ENCODE data around the gene GATB.

The GATB gene

GRCh38 chr4:151717314-151717713, 43.5 kb downstream of the GATB start:
- no peak for DNase-seq (ENCODE audit: low read depth)
- TF ChIP-seq CTCF (conservative IDR thresholded peaks at IDR 0.05; ENCODE audit: low read depth, low read length): no peak

DNA sequence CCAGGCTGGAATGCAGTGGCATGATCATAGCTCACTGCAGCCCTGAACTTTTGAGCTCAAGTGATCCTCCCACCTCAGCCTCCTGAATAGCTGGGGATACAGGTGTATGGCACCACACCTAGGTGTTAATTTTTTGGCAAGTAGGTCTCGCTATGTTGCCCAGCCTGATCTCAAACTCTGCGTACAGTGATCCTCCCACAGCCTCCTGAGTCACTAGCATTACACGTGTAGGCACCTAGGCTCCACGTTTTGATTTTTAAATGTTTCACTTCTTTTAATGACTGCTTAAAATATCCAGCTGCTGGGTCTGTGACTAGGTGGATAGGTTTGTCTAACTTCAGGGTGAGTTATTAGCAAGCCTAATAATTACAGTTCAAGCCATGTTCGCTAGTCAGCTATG, 44.5 kb downstream of the GATB start:
- no peak overlapping the region for H3K4me3 ChIP-seq (ENCODE audit: low read depth, low read length)
- TF ChIP-seq CTCF (conservative IDR thresholded peaks at IDR 0.05; ENCODE audit: low read depth, low read length): no peak
- DNase-seq (ENCODE audit: low read depth): no peak

More at GRCh38 chr4:151717314-151717713, 43.5 kb downstream of the GATB start:
- no peak overlapping the region for H3K4me3 ChIP-seq (ENCODE audit: low read depth, low read length)

- H3K4me3 ChIP-seq (ENCODE audit: low read depth, low read length): no peak overlapping the region
- no peak for TF ChIP-seq CTCF (conservative IDR thresholded peaks at IDR 0.05; ENCODE audit: low read depth, low read length)
- DNase-seq (ENCODE audit: low read depth): no peak
Observed at GRCh38 chr4:151715881-151716280, 44.9 kb downstream of the GATB start.

- no peak for TF ChIP-seq CTCF (conservative IDR thresholded peaks at IDR 0.05; ENCODE audit: low read depth, low read length)
- no peak overlapping the region for H3K4me3 ChIP-seq (ENCODE audit: low read depth, low read length)
- DNase-seq (ENCODE audit: low read depth): no peak
Observed at GRCh38 chr4:151712777-151713176, 48.0 kb downstream of the GATB start.

DNA sequence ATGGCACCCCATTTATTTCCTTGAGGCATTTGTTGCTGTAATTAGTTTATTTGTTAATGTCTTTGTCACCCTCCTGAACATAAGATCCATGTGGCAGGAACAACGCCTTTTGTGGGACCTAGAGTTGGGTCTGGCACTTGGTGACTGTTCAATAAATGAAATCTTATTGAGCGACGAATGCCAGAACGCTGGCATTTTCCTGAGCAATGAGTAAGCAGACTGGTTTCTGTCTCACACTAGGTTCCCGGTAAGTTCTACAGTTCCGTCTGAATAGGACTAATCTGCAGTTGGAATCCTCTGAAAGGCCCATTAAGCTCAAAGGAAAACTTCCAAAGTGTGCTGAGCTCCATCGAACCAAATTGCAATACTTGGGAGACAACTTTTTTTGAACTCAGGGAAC, 49.2 kb downstream of the GATB start:
- no peak for TF ChIP-seq CTCF (conservative IDR thresholded peaks at IDR 0.05; ENCODE audit: low read depth, low read length)
- no peak overlapping the region for H3K4me3 ChIP-seq (ENCODE audit: low read depth, low read length)
- DNase-seq (ENCODE audit: low read depth): no peak

GRCh38 chr4:151709587-151709986, 51.2 kb downstream of the GATB start:
- no peak overlapping the region for H3K4me3 ChIP-seq (ENCODE audit: low read depth, low read length)
- no peak for TF ChIP-seq CTCF (conservative IDR thresholded peaks at IDR 0.05; ENCODE audit: low read depth, low read length)
- DNase-seq (ENCODE audit: low read depth): no peak

DNA sequence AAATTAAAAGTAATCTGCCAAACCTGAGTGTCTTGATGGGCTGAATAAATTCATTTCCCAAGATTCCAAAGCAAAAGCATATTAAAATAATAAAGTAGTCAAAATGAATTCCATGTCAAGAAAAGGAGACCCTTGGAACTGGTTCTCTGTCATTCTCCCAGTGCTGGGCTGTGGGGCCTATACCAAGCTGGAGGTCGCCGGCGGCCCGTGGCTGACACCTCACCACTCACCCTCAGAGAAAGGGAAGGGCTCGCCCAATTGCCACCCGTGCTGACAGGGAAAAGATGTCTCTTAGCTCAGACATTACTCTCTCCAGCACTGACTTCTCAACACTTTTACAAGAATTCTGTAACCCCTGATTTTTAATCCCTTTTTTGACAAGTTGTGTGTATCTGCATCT, 51.7 kb downstream of the GATB start:
- no peak overlapping the region for H3K4me3 ChIP-seq (ENCODE audit: low read depth, low read length)
- DNase-seq (ENCODE audit: low read depth): no peak
- TF ChIP-seq CTCF (conservative IDR thresholded peaks at IDR 0.05; ENCODE audit: low read depth, low read length): no peak

Data from choroid plexus epithelial cell (primary cell).